Measurements from ENCODE around the gene FAR1.

Gene FAR1

DNA sequence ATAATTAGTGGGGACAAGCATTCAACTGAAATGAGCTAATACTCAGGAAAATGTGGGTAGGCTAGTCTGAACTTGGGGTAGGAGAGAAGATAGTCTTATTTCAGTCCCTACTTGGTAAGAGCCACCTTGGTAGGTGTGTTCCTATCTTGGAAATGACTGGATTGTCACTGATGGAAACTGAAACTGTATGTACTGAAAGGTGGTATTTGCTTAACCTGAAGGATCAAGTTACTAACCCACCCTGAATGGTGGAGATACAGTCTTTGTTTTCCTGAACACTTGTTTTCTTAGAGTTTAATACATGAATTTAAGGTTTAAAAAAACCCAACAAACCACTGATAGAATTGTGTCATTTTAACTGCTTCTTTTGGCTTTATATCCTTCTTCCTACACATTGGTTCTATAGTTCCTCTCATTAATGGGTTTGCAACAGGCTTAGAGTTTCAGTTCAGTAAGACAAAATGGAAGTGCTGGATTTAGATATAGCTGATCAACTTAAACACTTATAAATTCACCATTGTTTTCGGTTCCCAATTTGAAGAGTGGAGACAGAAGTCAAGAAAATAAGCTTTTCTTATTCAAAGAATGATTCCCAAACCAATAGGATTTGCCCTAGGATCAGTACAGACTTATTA, 4.2 kb downstream of the FAR1 start:
- no peak for DNase-seq

DNA sequence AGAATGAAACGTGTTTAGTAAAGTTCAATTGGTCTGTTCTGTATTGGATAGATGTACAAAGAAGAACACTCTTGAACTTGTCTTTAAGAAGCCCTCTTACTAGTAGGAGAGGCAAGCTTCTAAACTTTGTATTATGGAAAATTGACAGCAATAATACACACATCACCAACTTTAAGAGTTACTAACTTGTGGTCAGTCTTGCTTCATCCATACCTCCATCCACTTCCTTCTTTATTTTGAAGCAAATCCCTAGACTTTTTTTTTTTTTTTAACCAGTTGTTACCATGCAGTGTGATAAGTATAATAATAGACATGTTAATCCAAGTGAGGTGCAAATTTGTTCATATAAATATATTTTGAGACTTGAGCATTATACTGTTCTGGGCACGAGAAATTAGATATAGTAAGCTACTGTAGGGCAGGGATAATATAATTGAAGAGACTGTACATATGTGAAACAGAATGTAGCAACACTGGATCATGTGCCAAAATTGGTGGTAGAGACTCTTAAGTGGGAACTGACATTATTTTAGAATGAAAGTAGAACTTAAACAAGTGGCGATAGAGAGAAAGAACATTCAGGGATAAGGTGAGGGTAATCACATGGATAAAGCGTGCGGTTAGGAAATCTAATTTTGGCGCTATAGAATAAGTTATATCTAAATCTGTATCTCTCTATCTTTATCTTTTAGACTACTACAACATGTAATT, 6.5 kb downstream of the FAR1 start:
- no peak for DNase-seq

DNA sequence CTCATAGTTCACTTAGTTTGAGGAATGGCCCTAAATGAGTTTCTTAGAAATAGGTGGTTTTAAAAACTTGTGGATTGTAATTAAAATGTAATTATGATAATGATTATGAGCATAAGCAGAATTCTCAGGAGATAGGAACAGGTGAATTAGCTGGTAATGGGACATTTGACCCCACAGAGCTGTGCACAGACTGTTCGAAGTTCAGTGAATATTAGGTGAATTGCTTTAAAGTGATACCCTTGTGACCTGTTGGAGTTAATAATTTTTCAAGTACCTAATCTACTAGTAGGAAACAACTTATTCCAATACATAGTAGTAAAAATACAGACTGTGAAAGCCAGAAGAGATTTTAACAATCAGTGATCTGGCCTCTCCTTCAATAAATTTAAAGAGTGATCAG, 8.1 kb downstream of the FAR1 start:
- DNase-seq = no peak

DNA sequence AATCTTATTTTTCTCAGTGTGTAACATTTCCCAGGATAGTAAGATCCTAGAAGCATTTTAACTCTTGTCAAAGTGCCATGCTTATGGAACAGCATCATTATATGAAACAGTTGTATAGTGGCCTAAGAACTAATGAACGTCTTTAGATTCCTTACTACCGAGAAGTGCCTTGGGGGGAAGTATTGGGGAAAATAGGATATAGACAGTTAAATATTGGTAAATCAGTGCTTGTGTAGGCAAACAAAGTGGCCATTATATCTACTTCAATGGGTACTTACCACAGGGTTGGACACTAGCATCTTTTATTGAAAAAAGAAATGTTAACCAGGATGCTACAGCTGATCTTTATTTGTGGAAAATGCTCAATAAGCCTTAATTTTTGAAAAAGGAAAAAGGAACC, 11.3 kb downstream of the FAR1 start:
- DNase-seq = no peak

DNA sequence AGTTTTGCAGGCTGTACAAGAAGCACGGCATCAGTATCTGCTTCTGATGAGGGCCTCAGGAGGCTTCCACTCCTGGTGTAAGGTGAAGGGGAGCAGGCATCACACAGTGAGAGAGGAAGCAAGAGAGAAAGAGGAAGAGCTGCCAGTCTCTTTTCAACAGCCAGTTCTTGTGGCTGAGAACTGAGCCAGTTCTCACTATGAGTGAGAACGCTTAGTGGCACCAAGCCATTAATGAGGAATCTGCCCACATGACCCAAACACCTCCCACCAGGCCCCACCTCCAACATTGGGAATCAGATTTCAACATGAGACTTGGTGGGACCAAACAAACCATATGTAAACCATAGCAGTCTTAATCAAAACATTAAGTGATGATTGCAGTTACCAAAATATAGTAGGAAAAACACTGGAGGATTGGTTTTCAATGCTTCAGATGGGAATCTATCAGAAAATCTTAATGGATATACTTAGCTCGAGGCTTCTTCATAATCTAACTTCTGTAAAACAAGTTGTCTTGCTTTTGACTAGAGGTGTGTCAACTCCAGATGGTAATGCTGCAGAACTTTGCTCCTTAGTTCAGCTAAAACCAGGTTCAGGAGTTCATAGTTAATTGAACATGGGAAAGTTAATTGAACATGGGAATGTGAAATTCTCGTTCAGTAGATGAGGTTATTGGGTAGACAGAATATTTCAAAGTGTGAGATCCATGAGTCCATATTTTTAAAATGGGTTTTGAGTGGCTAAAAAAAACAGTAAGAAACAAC, 12.2 kb downstream of the FAR1 start:
- DNase-seq = no peak

DNA sequence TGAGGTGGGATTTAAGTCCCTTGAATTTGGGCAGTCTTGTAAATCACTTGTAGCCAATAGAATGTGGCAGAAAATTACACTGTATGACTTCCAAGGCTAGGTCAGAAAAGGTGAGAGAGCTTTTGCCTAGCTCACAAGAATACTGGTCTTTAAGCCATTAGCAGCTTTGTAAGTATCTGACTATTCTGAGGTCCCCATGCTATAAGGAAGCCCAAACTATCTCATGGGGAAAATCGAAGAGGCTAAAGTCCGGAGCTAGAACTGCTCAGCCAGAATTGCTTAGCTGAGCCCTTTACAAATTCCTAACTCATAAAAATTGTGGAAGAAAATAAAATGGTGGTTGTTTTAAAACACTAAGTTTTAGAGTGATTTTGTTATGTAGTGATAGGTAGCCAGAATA, 13.0 kb downstream of the FAR1 start:
- DNase-seq = no peak

DNA sequence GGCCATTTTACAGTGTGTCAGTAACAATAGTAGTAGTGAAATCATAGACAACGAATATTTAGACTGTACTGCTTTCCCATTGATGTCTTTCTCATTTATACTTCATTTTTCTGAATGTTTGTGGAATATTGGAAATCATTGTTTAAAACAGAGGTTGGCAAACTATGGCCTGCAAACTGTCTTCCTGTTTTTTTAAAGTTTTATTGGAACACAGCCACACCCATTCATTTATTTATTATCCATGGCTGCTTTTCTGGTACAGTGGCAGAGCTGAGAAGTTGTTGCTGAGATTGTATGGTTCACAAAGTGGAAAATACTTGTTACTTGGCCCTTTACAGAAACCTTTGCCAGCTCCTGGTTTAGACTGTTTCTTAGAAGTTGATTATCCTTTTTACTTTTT, 13.7 kb downstream of the FAR1 start:
- no peak for DNase-seq

DNA sequence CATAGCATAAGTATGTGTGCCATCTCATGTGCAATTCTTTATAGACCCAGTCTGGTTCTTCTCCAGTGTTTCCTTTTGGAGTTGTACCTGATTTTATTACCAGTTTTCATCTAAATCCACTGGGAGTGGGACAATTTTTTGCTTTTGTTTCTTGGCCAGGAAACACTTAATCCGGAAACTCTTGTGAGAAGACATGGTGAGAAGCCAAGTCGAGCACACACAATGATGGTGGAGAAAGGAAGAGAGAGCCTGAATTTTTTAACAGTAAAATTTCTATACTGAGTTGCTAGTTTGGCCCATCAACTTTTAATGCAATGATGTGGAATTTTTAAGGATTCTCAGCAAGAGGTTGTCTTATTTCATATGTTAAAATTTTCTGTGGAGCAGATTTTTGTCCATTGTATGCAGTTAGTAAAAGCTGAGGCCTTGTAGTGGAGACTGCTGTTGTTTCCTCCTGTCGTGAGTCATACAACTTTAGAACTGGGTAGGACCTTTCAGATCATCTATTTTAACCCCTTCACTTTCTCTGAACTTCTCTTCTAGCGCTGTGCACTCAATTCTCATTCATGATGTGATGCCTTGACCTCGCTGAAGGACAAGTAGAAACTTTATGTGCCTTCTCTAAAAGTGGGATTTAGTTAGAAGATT, 17.1 kb downstream of the FAR1 start:
- DNase-seq = no peak

DNA sequence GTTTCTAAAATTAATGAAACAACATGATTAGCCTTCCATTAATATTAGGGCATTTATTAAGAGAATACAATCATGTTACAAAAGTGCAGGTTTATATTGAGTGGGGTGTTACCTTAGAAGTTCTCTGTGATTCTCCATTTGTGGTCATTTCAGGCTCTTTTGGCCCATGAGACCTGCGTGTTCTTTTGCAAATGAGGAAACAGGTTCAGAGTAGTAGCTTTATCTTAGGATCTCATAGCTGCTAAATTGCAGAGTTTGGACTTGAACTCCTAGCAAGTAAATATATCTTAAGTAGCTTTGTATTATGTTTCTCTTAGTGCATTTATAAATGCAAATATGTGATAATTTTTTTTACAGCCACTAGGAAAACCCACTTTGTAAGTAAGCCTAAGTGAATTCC, 18.3 kb downstream of the FAR1 start:
- no peak for DNase-seq

DNA sequence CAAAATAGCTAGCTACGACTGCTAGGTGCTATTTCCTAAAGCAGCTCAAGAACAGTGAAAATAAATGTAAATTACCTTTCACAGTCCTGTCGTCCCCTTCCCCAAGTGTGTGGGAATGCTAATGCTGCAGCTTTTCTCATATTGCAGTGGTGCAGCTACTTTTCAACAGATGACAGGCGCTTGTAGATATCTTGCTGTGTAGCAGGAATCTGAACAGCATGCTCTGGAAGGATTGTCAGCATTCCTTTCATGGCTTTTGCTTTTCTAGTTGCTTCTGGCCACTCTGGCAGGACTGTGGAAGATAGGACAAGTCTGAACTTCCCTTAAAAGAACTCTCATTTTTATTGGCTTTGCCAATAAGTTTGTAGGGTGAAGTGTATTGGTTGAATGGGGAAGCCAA, 18.8 kb downstream of the FAR1 start:
- DNase-seq = no peak

DNA sequence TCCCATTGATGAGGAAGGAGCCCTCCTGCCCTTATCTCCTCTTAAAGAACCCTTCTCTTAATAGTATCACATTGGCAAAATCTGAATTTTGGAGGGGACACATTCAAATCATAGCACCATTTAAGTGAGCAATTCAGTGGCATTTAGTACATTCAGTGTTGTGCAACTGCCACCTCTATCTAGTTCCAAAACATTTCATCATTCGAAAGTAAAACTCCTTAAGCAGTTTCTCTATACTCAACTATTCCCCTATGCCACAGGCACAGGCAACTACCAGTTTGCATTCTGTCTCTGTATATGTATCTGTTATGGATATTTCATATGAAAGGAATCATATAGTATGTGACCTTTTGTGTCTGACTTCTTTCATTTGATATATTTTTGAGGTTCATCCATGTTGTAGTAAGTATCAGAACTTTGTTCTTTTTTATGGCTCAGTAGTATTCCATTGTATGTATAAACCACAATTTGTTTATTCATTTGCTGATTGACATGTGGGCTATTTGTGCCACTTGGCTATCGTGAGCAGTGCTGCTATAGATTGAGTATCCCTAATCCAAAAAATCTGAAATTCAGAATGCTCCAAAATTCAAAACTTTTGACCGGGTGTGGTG, 22.9 kb downstream of the FAR1 start:
- no peak for DNase-seq

DNA sequence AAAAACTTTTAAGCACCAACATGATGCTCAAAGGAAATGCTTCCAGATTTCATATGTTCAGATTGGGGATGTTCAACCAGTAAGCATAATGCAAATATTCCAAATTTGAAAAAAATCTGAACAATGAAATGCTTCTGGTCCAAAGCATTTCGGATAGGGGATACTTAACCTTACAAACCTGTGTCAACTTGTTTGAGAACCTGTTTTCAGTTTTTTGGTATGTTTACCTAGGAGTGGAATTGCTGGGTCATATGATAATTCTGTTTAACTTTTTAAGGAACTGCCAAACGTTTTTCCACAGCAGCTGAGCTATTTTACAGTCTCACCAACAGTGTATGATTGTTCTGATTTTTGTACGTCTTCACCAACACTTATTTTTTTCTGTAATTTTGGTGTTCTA, 23.7 kb downstream of the FAR1 start:
- no peak for DNase-seq

DNA sequence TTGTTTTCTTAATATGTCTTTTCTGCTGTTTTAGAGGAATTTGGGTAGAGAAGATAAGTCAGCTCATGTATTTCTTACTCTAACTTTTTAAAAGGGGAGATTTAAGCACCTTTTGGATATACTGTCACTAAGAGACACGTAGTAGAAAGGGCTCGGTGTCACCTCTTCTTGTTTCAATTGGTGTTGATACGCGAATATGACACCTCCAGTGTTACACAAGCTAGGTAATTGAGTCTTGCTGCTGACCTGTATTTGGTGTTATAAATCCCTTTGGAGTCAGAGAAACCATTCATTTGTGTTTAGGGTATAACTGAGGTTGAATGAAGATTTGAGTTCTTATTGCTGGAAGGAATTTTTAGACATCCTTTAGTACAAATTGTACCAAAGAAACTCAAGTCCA, 25.6 kb downstream of the FAR1 start:
- no peak for DNase-seq

DNA sequence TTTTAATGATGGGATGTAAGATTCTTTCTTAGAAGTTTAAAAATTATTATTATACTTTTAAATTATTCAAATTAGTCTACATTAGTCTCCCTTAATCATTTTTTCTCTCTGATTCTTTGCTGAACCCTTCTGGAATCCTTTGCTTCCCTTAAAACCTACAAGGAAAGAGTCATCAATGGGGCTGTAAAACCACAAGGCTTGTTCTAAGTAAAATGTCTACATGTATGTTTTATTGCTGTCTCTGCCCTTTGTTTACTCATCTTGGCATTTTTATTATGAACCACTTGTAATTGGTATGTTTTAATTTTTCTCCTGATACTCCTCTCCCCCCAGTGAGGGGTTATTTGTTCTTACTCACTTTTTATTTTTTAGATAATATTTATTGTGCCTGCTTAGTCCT, 27.4 kb downstream of the FAR1 start:
- no peak for DNase-seq

DNA sequence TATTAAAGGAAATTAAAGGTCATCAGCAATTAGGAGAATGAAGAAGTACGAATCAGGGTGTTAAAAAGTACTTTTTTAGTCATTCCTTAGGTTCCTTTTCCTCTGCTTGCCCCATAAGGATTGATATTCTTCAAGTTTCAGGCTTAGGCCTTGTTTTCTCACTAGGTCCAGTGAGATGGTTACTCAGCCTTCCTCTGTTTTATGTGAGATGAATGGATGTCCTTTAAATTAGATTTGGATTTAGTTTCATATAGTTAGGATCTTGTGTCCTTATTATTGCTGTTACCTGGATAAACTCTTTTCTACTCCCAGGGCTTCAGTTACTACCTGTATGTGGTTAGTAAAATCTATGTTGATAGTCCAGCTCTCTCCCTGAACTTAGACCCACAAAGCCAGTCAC, 29.2 kb downstream of the FAR1 start:
- DNase-seq = no peak

DNA sequence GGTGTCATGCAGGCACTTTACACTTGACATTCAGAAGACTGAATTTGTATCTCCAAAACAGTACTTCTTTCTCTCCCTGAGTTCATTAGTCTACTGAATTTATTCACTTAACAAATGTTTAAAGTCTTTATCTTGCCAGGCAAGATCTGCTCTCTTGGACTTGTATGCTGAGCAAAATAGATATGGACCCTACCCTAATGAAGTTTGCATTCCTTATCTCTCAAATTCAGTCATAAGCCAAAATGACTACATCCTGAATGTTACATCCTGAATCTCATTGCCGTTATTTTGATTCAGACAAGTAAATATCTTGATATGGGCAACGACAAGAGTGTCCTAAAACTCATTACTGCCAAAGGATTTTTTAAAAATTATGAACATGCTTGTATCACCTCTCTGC, 29.7 kb downstream of the FAR1 start:
- DNase-seq = no peak

DNA sequence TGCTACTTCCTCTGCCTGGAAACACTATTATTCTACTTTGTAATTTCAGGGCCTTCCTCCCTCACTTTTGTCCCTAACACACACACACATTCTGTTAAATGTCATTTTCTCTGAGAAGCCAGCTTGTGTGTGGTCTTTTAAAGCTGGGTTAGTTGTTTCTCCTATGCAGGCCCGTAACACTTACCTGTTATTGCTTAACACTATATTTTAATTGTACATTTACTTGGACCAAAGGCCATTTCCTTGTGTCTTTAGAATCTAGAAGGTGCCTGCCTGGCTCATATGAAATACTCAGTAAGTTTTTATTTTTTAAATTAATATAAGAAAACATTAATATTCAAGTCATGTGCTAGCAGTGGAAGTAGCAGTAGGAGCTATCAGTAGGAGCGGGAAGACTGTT, 30.6 kb downstream of the FAR1 start:
- DNase-seq = no peak

DNA sequence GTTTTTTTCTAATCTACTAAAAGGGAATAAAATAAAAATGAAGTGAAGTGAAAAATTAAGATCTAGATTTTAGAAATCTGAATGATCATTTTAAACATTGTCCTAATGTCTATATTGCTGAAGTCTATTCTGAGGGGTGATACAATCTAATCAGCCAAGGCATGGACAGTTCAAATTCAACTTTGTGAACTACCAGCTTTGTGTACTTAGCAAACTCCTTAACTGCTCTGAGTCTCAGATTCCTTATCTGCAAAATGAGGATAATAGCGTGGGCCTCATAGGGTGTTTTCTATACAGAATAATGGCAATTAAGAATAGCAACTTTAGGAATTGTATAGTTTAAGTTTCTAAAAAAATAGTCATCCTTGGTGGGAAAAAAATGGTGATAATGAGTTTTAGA, 31.4 kb downstream of the FAR1 start:
- DNase-seq = no peak

DNA sequence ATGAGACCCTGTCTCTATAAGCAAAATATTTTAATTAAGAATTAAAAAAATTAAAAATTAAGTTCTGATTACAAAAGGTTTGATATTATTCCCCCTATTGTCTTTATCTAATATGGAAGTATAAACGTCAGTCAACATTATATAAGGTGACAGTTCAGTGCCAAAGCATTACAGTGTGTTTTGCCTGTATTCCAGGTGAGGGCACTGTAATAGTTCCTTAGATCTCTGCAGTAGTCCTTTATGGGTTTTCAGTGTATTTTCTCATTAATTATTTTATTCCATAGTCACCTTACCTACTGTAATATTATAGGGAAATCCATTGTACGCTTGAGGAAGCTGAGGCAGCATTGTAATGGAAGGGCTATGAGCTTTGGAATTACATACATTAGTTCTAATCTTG, 33.0 kb downstream of the FAR1 start:
- DNase-seq = no peak

DNA sequence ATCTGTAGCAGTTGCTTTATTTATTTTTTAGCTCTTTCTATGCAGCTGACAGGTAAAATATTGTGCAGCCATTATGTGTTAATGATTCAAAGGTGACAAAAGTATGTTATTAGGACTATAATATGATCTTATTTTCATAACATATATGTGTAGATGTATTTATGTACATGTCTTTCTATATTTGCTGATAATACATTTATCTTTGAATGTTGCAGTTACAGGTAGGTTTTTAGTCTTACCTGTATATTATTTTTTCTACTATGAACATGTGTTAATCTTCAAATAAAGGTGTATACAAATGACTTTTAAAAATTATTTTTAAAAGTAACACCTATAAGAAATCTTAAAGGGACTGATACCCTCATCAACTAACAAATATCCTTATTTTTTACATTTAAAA, 33.6 kb downstream of the FAR1 start:
- no peak for DNase-seq

DNA sequence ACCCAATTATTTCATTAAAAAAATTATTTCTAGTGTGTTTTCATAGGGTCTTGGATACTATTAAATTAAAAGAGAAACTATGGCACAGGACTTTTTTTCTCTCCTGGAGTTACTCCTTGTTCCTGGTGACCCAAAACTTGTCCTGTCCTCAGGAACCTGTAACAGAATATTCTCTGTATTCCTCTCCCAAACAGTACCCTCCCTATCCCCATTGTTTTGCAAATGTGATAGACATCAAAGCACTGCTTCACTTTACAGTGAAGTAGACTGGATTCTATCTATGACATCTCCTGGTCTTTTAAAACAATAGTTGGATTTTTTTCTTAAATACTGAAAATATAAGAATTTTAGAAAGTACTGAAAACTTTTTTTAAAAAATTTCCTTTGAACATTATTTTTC, 37.2 kb downstream of the FAR1 start:
- DNase-seq = no peak

DNA sequence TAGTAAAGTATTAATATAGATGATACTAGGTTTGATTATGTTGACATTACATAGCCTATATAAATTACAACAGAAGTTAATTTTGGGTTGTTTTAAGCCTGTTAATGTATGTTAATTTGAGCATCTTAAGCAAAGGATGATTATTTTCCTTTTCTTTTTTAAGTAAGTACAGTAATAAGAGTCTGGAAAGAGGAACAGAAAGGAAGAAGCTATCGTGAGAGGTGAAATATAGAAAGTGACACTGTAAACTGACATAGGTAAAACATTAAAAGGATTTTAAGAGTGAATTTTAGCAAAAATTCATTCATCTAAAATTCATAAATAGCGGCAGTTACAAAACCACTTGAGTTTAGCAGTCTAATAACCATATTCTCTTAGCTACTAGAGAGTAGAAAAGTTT, 45.5 kb downstream of the FAR1 start:
- no peak for DNase-seq

DNA sequence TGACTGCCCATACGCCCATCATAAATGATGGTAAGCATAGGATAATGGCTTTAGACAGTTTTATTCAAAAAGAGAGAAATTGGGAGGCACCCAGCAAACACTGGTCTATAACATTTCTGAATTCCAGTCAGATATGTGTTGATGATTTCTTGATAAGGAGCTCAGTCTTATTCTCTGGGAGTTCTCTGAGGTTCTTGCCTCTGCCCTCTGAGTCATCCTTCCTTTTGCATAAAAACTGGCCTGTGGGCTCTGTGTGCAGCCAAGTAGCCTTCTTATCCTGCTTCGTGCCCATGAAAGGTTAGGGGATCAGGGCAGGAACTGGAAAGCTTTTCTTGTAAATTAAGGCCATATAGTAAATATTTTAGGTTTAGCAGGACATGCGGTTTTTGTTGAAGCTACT, 48.9 kb downstream of the FAR1 start:
- DNase-seq = no peak
